Measurements from ENCODE around the gene NANOS2. TPM values are rescaled to one million over a fixed set of nuclear protein-coding genes. Genes with fewer than 3 reads are reported as not detected.

Gene NANOS2
- total and polyA plus RNA-seq, 9 of the 15 experiments (the other 6 are each of a cell fraction or from before 2014, with no cell fraction given), result not detected

- TF ChIP-seq PYGO2 (tag; IDR thresholded peaks at IDR 0.05), result no peak
- TF ChIP-seq E2F6 (IDR thresholded peaks at IDR 0.05; ENCODE audit: borderline replicate concordance in 1 of 2, extremely low read depth in 1 of 2, insufficient read depth in 1 of 2, insufficient read length in 1 of 2, low read depth in 1 of 2, low read length in 1 of 2, poor library complexity in 1 of 2, severe bottlenecking in 1 of 2), result peak in 1 of 2 experiments; percentile 11
- no peak for TF ChIP-seq XRCC4 (IDR thresholded peaks at IDR 0.05; ENCODE audit: extremely low read depth, insufficient read depth, insufficient read length)
- no peak for TF ChIP-seq KAT2B (IDR thresholded peaks at IDR 0.05; ENCODE audit: low read depth, low read length)
- TF ChIP-seq ZNF57 (CRISPR knock-in tag; IDR thresholded peaks at IDR 0.05), result no peak
- TF ChIP-seq ZFPM2 (CRISPR knock-in tag; IDR thresholded peaks at IDR 0.05), result no peak
- no peak for TF ChIP-seq THRA (IDR thresholded peaks at IDR 0.05)
- peak; percentile 54; the same call in 1 of the 2 replicates for TF ChIP-seq ZNF263 (CRISPR knock-in tag; IDR thresholded peaks at IDR 0.05; ENCODE audit: borderline replicate concordance)
- peak; percentile 90 for TF ChIP-seq GABPA (tag; conservative IDR thresholded peaks at IDR 0.05; ENCODE audit: low read depth)
- no peak for TF ChIP-seq CEBPZ (IDR thresholded peaks at IDR 0.05; ENCODE audit: borderline replicate concordance, low read depth, low read length)
- TF ChIP-seq NRF1 (conservative IDR thresholded peaks at IDR 0.05 in 1 of 2, IDR thresholded peaks at IDR 0.05 in 1 of 2), result no peak
- no peak for TF ChIP-seq ZNF778 (CRISPR knock-in tag; IDR thresholded peaks at IDR 0.05)
Observed at GRCh38 chr19:45952686-45953505, 38.3 kb upstream of the NANOS2 start (continued).

All from K562 (cell line).